GM06990 (cell line): ENCODE data around the gene MCF2L.

ENCODE experiments used
- DNase-seq: peaks from one replicate; pipeline ENCODE4 v3.0.0-alpha.2; 2011; ENCODE audit not compliant: insufficient read length; ENCODE audit errors: extremely low read depth
- H3K27me3 ChIP-seq: replicated peaks from 2 replicates; pipeline ENCODE4 v1.6.0; 2011; ENCODE audit warnings: low read length; ENCODE audit not compliant: control insufficient read depth, insufficient read depth
- H3K36me3 ChIP-seq: 2 replicates; pipeline ENCODE4 v1.5.1; 2011; ENCODE audit warnings: low read length; ENCODE audit not compliant: control insufficient read depth, insufficient read depth
- H3K4me3 ChIP-seq: replicated peaks from 2 replicates; pipeline ENCODE4 v1.5.1; 2011; ENCODE audit warnings: low read depth, mild to moderate bottlenecking, control low read depth, low read length
- TF ChIP-seq, protein P1 (sequence below): IDR thresholded peaks from 2 replicates; pipeline ENCODE4 v1.5.1; 2011; ENCODE audit warnings: low read length, control low read depth, mild to moderate bottlenecking, inconsistent platforms; ENCODE audit not compliant: insufficient read depth, poor library complexity, severe bottlenecking

MCF2L gene

DNA sequence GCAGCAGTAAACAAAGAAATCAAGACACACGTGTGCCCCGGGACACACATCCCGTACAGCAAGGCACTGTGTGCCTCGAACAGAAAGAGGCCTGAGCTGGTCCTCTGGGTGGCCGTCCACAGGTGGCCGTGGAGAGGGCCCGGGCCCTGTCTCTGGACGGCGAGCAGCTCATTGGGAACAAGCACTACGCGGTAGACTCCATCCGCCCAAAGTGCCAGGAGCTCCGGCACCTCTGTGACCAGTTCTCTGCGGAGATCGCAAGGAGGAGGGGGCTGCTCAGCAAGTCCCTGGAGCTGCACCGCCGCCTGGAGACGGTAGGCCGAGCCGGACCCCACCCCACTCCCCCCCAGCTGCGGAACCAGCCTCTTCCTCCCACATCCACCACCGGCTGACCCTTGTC, 105.9 kb downstream of the MCF2L start:
- H3K4me3 ChIP-seq = no peak overlapping the region
- no peak for DNase-seq
- TF ChIP-seq, protein P1, sequence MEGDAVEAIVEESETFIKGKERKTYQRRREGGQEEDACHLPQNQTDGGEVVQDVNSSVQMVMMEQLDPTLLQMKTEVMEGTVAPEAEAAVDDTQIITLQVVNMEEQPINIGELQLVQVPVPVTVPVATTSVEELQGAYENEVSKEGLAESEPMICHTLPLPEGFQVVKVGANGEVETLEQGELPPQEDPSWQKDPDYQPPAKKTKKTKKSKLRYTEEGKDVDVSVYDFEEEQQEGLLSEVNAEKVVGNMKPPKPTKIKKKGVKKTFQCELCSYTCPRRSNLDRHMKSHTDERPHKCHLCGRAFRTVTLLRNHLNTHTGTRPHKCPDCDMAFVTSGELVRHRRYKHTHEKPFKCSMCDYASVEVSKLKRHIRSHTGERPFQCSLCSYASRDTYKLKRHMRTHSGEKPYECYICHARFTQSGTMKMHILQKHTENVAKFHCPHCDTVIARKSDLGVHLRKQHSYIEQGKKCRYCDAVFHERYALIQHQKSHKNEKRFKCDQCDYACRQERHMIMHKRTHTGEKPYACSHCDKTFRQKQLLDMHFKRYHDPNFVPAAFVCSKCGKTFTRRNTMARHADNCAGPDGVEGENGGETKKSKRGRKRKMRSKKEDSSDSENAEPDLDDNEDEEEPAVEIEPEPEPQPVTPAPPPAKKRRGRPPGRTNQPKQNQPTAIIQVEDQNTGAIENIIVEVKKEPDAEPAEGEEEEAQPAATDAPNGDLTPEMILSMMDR = no peak
- H3K27me3 ChIP-seq = no peaks in the 10 kb centered on the region
- H3K36me3 ChIP-seq = no peaks in the 10 kb centered on the region

DNA sequence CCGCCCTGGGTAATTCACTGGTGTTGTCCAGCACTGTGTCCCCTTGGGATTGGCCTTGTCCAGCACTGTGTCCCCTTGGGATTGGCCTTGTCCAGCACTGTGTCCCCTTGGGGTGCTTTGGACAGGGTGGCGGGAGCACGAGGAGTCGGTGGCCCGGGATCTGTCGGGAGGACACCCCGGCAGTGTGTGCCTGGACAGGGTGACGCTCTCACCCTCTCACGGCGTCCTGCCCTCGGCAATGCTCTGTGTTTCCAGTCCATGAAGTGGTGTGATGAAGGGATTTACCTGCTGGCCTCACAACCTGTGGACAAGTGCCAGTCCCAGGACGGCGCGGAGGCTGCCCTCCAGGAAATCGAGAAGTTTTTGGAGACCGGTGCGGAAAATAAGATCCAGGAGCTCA, 106.7 kb downstream of the MCF2L start:
- TF ChIP-seq, protein P1 = no peak
- Histone ChIP-seq H3K36me3 (no peaks in the 10 kb centered on the region), H3K27me3 (no peaks in the 10 kb centered on the region), H3K4me3 (no peak overlapping the region)
- no peak for DNase-seq

DNA sequence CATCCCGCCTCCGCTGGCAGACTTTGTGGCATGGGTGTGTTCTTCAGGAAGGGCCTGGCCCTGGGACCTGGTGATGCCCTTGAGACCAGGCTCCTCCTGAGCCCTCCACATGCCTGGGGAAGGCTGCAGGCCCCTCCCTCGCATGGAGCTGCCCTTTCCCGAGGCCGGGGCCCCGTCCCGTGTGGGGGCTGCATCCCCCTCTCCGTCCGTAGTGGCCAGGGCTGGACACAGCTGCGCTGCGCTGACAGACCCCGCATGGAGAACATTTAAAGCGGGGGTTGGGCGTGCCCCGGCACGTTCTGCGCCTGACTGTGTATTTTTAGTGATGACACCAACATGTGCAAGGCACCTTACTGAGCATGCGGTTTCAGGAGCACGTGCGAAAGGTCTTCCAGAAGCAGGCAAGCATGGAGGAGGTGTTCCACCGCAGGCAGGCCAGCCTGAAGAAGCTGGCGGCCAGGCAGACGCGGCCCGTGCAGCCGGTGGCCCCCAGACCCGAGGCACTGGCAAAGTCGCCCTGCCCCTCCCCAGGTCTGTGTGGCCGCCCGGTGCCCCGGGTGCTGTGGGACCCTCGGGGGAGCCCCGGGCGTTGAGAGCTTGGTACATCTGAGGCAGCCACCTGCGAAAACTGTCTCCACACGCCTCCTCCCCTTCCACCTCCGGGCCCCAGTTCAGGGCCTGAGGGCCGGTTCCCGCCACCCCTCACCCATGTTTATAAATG, 107.8 kb downstream of the MCF2L start:
- DNase-seq = no peak
- Histone ChIP-seq H3K36me3 (no peaks in the 10 kb centered on the region), H3K4me3 (no peak overlapping the region), H3K27me3 (no peaks in the 10 kb centered on the region)
- TF ChIP-seq, protein P1 = no peak

DNA sequence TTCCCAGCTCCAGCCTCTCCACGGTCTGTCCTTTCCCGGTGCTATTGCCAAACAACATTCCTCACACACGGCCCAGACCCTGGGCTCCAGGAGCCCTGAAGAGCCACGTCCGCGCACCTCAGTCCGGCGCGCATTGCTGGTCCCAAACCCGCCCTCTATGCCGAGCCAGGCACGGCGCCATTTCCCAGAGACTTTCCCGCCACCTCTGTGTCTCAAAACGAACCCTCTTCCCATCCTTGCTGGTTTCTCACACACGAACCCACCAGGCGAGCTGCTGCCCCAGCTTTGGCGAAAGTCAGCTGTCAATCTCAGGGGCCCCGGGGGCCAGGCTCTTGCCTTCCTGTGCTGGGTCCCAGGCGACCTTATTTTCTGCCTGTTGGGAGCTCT, 108.5 kb downstream of the MCF2L start:
- H3K4me3 ChIP-seq = no peak overlapping the region
- TF ChIP-seq, protein P1 = no peak
- no peak for DNase-seq
- no peaks in the 10 kb centered on the region for H3K27me3 ChIP-seq
- no peaks in the 10 kb centered on the region for H3K36me3 ChIP-seq

GRCh38 chr13:113077953-113078901, 109.2 kb downstream of the MCF2L start:
- no peak overlapping the region for H3K4me3 ChIP-seq
- TF ChIP-seq, protein P1 = no peak
- no peak for DNase-seq
- no peaks in the 10 kb centered on the region for H3K27me3 ChIP-seq
- no peaks in the 10 kb centered on the region for H3K36me3 ChIP-seq
